Fibroblast of lung (primary cell): ENCODE results near the gene PHLDB3.

ENCODE experiments used
- EZH2 ChIP-seq: IDR thresholded peaks from 2 replicates; pipeline ENCODE4 v1.5.1; 2012; ENCODE audit warnings: low read length, control low read depth, mild to moderate bottlenecking; ENCODE audit errors: missing control alignments
- TF ChIP-seq, protein P1 (sequence below), 2 donors: IDR thresholded peaks in 1 of 2; conservative IDR thresholded peaks in 1 of 2; 1 replicate in 1 of 2; 2 replicates in 1 of 2; pipeline ENCODE4 v1.5.1; 2011 to 2012; ENCODE audit warnings: low read length in 2 of 2, control low read depth in 1 of 2, inconsistent platforms in 1 of 2, low read depth in 1 of 2, mild to moderate bottlenecking in 1 of 2

DNA sequence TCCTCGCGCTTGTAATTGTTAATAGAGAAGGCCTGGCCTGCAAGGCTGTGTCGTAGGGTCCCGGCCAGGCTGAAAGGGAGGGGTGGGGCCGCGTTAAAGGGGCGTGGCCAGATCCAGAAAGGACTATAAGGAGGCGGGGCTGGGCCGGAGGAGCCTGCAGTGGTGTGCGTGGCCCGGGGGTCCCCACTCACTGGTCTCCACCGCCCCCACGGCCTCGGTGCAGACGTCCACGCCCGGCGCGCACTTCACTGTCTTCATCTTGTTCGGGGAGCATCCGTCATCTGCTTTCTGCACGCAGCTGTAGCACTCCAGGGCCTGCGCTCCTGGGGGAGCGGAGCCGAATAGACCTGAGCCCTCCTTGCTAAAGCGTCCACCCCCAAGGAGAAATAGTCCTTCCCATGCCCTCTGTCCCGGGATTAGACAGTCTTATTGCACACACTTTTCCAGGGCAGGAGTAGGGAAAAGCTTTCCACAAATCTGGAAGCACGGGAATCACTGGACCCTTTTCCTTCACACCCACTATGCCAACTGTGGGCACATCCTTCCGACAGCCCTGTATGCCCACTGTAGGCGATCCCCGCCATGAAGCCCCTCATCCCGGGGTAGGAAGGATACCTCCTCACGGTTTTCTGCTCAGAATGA is 40.3 kb downstream of the PHLDB3 start:
- TF ChIP-seq, protein P1, sequence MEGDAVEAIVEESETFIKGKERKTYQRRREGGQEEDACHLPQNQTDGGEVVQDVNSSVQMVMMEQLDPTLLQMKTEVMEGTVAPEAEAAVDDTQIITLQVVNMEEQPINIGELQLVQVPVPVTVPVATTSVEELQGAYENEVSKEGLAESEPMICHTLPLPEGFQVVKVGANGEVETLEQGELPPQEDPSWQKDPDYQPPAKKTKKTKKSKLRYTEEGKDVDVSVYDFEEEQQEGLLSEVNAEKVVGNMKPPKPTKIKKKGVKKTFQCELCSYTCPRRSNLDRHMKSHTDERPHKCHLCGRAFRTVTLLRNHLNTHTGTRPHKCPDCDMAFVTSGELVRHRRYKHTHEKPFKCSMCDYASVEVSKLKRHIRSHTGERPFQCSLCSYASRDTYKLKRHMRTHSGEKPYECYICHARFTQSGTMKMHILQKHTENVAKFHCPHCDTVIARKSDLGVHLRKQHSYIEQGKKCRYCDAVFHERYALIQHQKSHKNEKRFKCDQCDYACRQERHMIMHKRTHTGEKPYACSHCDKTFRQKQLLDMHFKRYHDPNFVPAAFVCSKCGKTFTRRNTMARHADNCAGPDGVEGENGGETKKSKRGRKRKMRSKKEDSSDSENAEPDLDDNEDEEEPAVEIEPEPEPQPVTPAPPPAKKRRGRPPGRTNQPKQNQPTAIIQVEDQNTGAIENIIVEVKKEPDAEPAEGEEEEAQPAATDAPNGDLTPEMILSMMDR (conservative IDR thresholded peaks at IDR 0.05 in 1 of 2, IDR thresholded peaks at IDR 0.05 in 1 of 2; ENCODE audit: low read depth in 1 of 2, low read length in 2 of 2) = no peak
- no peak for TF ChIP-seq EZH2
